A673 (cell line): ENCODE data around the gene CCDC40. TPM values are rescaled to one million over a fixed set of nuclear protein-coding genes. Genes with fewer than 3 reads are reported as not detected.
A peak's percentile ranks its signal among the peaks of the same experiment; 100 is the strongest.

Source experiments
- BruUV-seq: library from RNA; stranded (reverse); fragments of 400-500 nt; replicated peaks from 2 replicates; lab custom pipeline; 2021; lab: Mats Ljungman, UMichigan
- CTCF ChIA-PET: fragments of 300-600 bp; sonication (Branson Sonifier 250); formaldehyde crosslinking; loops from one replicate; lab custom pipeline; 2022; ENCODE audit warnings: antibody characterized with exemption; lab: Charles Lee
- POLR2A ChIA-PET: fragments of 300-600 bp; sonication (Branson Sonifier 250); formaldehyde crosslinking; loops from one replicate; lab custom pipeline; 2022; ENCODE audit warnings: antibody characterized with exemption; ENCODE audit not compliant: low non-redundant PET; lab: Charles Lee
- DNase-seq: peaks from one replicate; pipeline ENCODE4 v3.0.0-alpha.2; 2015; ENCODE audit warnings: low spot score
- H3K27ac ChIP-seq: fragments of 200-600 bp; sonication (generic); 2 replicates; pipeline ENCODE4 v1.5.1; 2016; ENCODE audit warnings: mixed run types, low read depth, mild to moderate bottlenecking, mixed read lengths, antibody characterized with exemption, low read length; ENCODE audit not compliant: poor library complexity, severe bottlenecking
- H3K27me3 ChIP-seq: fragments of 200-600 bp; sonication (generic); replicated peaks from 2 replicates; pipeline ENCODE4 v1.6.1; 2017; ENCODE audit warnings: mixed run types, low read depth, mild to moderate bottlenecking, mixed read lengths, antibody characterized with exemption, low read length; ENCODE audit not compliant: insufficient read depth, poor library complexity
- H3K36me3 ChIP-seq: fragments of 200-600 bp; sonication (generic); 2 replicates; pipeline ENCODE4 v1.6.1; 2016; ENCODE audit warnings: mixed run types, mild to moderate bottlenecking, mixed read lengths, antibody characterized with exemption, low read length; ENCODE audit not compliant: insufficient read depth, poor library complexity, severe bottlenecking
- H3K4me1 ChIP-seq: fragments of 200-600 bp; sonication (generic); 2 replicates; pipeline ENCODE4 v1.6.1; 2017; ENCODE audit warnings: mixed run types, mild to moderate bottlenecking, mixed read lengths, antibody characterized with exemption, low read length; ENCODE audit not compliant: insufficient read depth, poor library complexity, severe bottlenecking
- H3K4me3 ChIP-seq: fragments of 200-600 bp; sonication (generic); 2 replicates; pipeline ENCODE4 v1.5.1; 2016; ENCODE audit warnings: low read depth, mixed run types, mild to moderate bottlenecking, mixed read lengths, low read length; ENCODE audit not compliant: poor library complexity, severe bottlenecking
- H3K9me3 ChIP-seq: fragments of 200-600 bp; sonication (generic); 2 replicates; pipeline ENCODE4 v1.6.1; 2016; ENCODE audit warnings: mixed run types, low read depth, mild to moderate bottlenecking, mixed read lengths, antibody characterized with exemption, low read length; ENCODE audit not compliant: poor library complexity, severe bottlenecking
- EZH2 ChIP-seq: fragments of 200-600 bp; sonication (generic); IDR thresholded peaks from 2 replicates; pipeline ENCODE4 v1.6.1; 2017; ENCODE audit warnings: borderline replicate concordance, low read depth, mild to moderate bottlenecking, mixed read lengths, antibody characterized with exemption, low read length; ENCODE audit not compliant: poor library complexity, severe bottlenecking
- intact Hi-C: fragments of 100-400 bp; cut with micrococcal nuclease; formaldehyde crosslinking; loops from one replicate; pipeline ENCODE4 v1.10.0; 2022; ENCODE audit not compliant: unreplicated experiment
- total RNA-seq: library from RNA; stranded (reverse); gene quantifications from 2 replicates; pipeline ENCODE4 v1.2.3, GENCODE V29; 2021
- TF ChIP-seq, protein P1 (sequence below): fragments of 300-800, 200-600 bp; sonication (generic); conservative IDR thresholded peaks from 2 replicates; pipeline ENCODE4 v1.5.1; 2017; ENCODE audit warnings: low read depth, mild to moderate bottlenecking, antibody characterized with exemption, low read length, moderate library complexity, mixed read lengths

Gene CCDC40
- total RNA-seq, 1 experiment from 2014 or later: 3.5 TPM

DNA sequence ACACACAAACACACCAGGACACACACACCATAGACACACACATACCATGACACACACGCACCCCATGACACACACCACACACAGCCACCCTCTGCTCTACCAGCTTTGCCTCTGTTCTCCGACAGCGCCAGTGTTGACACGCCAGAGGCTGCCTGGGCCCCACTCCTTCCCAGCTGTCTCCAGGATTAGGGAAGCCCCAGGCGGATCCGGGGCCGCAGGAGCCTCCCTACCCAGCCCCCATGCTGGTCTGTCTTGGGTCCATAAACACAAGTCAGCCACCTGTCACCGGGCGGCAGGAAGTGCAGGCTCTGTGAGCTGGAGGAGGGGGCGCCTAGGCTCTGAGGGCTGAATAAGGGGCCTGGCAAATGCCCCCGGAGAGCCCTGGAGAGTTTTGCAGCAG is 11.3 kb upstream of the CCDC40 start:
- CTCF ChIA-PET: no interaction called here
- intact Hi-C loops: no loop called here
- no TSS peak for BruUV-seq
- H3K4me1 ChIP-seq: peaks cover 9% of the 10 kb centered on the region
- H3K27me3 ChIP-seq: no peaks in the 10 kb centered on the region
- peak overlapping the region; percentile 44 for H3K27ac ChIP-seq
- peak; percentile 28 for DNase-seq
- H3K36me3 ChIP-seq: no peaks in the 10 kb centered on the region
- TF ChIP-seq, protein P1, sequence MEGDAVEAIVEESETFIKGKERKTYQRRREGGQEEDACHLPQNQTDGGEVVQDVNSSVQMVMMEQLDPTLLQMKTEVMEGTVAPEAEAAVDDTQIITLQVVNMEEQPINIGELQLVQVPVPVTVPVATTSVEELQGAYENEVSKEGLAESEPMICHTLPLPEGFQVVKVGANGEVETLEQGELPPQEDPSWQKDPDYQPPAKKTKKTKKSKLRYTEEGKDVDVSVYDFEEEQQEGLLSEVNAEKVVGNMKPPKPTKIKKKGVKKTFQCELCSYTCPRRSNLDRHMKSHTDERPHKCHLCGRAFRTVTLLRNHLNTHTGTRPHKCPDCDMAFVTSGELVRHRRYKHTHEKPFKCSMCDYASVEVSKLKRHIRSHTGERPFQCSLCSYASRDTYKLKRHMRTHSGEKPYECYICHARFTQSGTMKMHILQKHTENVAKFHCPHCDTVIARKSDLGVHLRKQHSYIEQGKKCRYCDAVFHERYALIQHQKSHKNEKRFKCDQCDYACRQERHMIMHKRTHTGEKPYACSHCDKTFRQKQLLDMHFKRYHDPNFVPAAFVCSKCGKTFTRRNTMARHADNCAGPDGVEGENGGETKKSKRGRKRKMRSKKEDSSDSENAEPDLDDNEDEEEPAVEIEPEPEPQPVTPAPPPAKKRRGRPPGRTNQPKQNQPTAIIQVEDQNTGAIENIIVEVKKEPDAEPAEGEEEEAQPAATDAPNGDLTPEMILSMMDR: no peak
- no peak for TF ChIP-seq EZH2
- no peak overlapping the region for H3K4me3 ChIP-seq
- POLR2A ChIA-PET: no interaction called here
- no peaks in the 10 kb centered on the region for H3K9me3 ChIP-seq

DNA sequence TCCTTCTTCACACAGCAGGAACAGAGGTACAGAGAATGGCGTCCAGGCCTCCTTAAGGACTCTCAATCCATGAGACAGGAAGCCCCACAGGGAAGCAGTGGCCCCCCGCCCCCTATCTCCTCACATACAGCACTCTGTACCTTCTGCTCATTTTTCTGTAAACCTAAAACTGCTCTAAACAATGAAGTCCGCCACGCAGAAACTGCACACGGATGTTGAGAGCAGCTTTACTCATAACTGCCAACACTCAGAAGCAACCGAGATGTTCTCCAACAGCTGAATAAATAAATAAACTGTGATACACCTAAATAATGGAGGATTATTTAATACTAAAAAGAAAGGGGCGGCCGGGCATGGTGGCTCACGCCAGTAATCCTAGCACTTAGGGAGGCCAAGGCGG is 10.6 kb upstream of the CCDC40 start:
- no TSS peak for BruUV-seq

DNA sequence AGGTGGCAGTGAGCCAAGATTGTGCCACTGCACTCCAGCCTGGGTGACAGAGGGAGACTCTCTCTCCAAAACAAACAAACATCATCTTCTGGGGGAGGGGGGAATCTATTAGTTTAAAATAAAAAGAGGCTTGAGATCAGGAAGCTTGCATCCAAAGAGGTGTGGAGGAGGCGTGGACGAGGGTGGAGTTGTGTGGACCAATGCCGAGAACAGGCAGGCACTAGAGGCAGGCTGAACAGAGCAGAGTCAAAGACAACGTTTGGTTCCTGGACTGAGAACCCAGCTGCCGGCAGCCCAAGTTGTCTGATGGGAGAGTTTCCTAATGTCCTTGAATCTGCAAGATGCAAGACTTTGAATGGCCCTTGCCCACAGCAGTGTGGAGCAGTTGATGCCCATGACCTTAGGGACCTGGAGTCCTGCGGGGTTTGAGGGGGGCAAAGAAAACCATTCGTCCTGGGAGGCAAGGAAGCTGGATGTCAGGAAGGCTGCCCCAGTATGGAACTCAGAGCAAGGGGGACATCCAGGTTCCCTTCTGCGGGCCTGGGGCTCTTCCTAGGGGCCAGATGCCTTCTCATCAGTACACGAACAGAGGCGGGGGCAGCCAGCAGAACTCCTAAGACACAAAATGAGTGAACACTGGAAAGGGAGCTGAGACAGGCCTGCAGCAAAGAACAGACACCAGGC is 9.9 kb upstream of the CCDC40 start:
- BruUV-seq: no TSS peak
- no peak for DNase-seq
- Histone ChIP-seq H3K27me3 (no peaks in the 10 kb centered on the region), H3K4me3 (no peak overlapping the region), H3K27ac (no peak overlapping the region), H3K4me1 (peaks cover 9% of the 10 kb centered on the region), H3K9me3 (no peaks in the 10 kb centered on the region), H3K36me3 (no peaks in the 10 kb centered on the region)
- CTCF ChIA-PET: no interaction called here
- intact Hi-C loops: no loop called here
- no peak for TF ChIP-seq EZH2
- TF ChIP-seq, protein P1: no peak
- POLR2A ChIA-PET: no interaction called here

More for the DNA sequence above, 10.6 kb upstream of the CCDC40 start:
- ChIA-PET POLR2A (no interaction called here), CTCF (no interaction called here)
- Histone ChIP-seq H3K27me3 (no peaks in the 10 kb centered on the region), H3K9me3 (no peaks in the 10 kb centered on the region), H3K27ac (no peak overlapping the region), H3K4me3 (no peak overlapping the region), H3K4me1 (peaks cover 9% of the 10 kb centered on the region), H3K36me3 (no peaks in the 10 kb centered on the region)
- TF ChIP-seq EZH2: no peak
- TF ChIP-seq, protein P1: no peak
- intact Hi-C loops: no loop called here
- DNase-seq: no peak
